H9 (cell line): ENCODE data around the gene C12orf57. TPM values are rescaled to one million over a fixed set of nuclear protein-coding genes. Genes with fewer than 3 reads are reported as not detected.

Experiments used
- DNase-seq: peaks from one replicate; pipeline ENCODE4 v3.0.0-alpha.2; 2017
- H2AFZ ChIP-seq: one replicate; pipeline ENCODE4 v1.6.1; 2013; ENCODE audit warnings: mild to moderate bottlenecking, low read length, control low read depth, moderate library complexity
- H2AK5ac ChIP-seq: 2 replicates; pipeline ENCODE4 v1.6.1; 2013; ENCODE audit warnings: low read length, control low read depth, mixed read lengths; ENCODE audit not compliant: insufficient read length
- H2BK120ac ChIP-seq: one replicate; pipeline ENCODE4 v1.6.1; 2013; ENCODE audit warnings: low read depth, mild to moderate bottlenecking, low read length, control low read depth, inconsistent platforms; ENCODE audit not compliant: poor library complexity, severe bottlenecking
- H2BK12ac ChIP-seq: 2 replicates; pipeline ENCODE4 v1.6.1; 2013; ENCODE audit warnings: low read length, control low read depth, mixed read lengths, low read depth; ENCODE audit not compliant: insufficient read length
- H2BK15ac ChIP-seq: 2 replicates; pipeline ENCODE4 v1.6.1; 2013; ENCODE audit warnings: low read depth, low read length, control low read depth
- H2BK20ac ChIP-seq: one replicate; pipeline ENCODE4 v1.6.1; 2013; ENCODE audit warnings: low read depth, mild to moderate bottlenecking, low read length, control low read depth, inconsistent platforms; ENCODE audit not compliant: poor library complexity, severe bottlenecking
- H2BK5ac ChIP-seq: 2 replicates; pipeline ENCODE4 v1.6.1; 2013; ENCODE audit warnings: low read length, control low read depth, mixed read lengths; ENCODE audit not compliant: insufficient read length
- H3K14ac ChIP-seq: 2 replicates; pipeline ENCODE4 v1.6.1; 2013; ENCODE audit warnings: low read length, control low read depth; ENCODE audit not compliant: insufficient read depth
- H3K18ac ChIP-seq: 2 replicates; pipeline ENCODE4 v1.6.1; 2013; ENCODE audit warnings: low read depth, mild to moderate bottlenecking, mixed read lengths, low read length, control low read depth; ENCODE audit not compliant: insufficient read length
- H3K23ac ChIP-seq: 2 replicates; pipeline ENCODE4 v1.6.1; 2013; ENCODE audit warnings: low read length, control low read depth, mixed read lengths, low read depth; ENCODE audit not compliant: insufficient read length
- H3K23me2 ChIP-seq: 2 replicates; pipeline ENCODE4 v1.6.1; 2013; ENCODE audit warnings: low read depth, mild to moderate bottlenecking, mixed read lengths, low read length, control low read depth; ENCODE audit not compliant: insufficient read length, poor library complexity, severe bottlenecking
- H3K27ac ChIP-seq: 2 replicates; pipeline ENCODE4 v1.5.1; 2013; ENCODE audit warnings: low read length, control low read depth, mixed read lengths, low read depth; ENCODE audit not compliant: insufficient read length
- H3K27me3 ChIP-seq: 2 replicates; pipeline ENCODE4 v1.6.1; 2013; ENCODE audit warnings: low read length, control low read depth, inconsistent platforms; ENCODE audit not compliant: insufficient read depth
- H3K4ac ChIP-seq: 2 replicates; pipeline ENCODE4 v1.6.1; 2013; ENCODE audit warnings: low read depth, mild to moderate bottlenecking, control low read depth, inconsistent platforms, low read length, moderate library complexity
- H3K4me1 ChIP-seq: 2 replicates; pipeline ENCODE4 v1.6.1; 2013; ENCODE audit warnings: low read length, control low read depth, inconsistent platforms; ENCODE audit not compliant: insufficient read depth
- H3K4me2 ChIP-seq: 2 replicates; pipeline ENCODE4 v1.6.1; 2013; ENCODE audit warnings: low read length, control low read depth, mixed read lengths; ENCODE audit not compliant: insufficient read length, insufficient read depth
- H3K56ac ChIP-seq: 2 replicates; pipeline ENCODE4 v1.6.1; 2013; ENCODE audit warnings: low read depth, mild to moderate bottlenecking, mixed read lengths, low read length, control low read depth; ENCODE audit not compliant: insufficient read length
- H3K79me1 ChIP-seq: 2 replicates; pipeline ENCODE4 v1.6.1; 2013; ENCODE audit warnings: low read depth, mild to moderate bottlenecking, moderate library complexity, low read length, control low read depth, inconsistent platforms; ENCODE audit not compliant: insufficient read depth, poor library complexity, severe bottlenecking
- H3K79me2 ChIP-seq: 2 replicates; pipeline ENCODE4 v1.6.1; 2013; ENCODE audit warnings: low read length, control low read depth, inconsistent platforms; ENCODE audit not compliant: insufficient read depth
- H3K9ac ChIP-seq: 2 replicates; pipeline ENCODE4 v1.6.1; 2013; ENCODE audit warnings: low read length, control low read depth, mixed read lengths; ENCODE audit not compliant: insufficient read length; ENCODE audit errors: extremely low read depth
- H3K9me3 ChIP-seq: one replicate; pipeline ENCODE4 v1.6.1; 2013; ENCODE audit warnings: low read depth, low read length, inconsistent platforms; ENCODE audit not compliant: control insufficient read depth
- H3T11ph ChIP-seq: one replicate; pipeline ENCODE4 v1.6.1; 2013; ENCODE audit warnings: mild to moderate bottlenecking, low read length, control low read depth, inconsistent platforms
- H4K20me1 ChIP-seq: one replicate; pipeline ENCODE4 v1.6.1; 2013; ENCODE audit not compliant: control insufficient read depth, insufficient read length, insufficient read depth
- H4K5ac ChIP-seq: 2 replicates; pipeline ENCODE4 v1.6.1; 2013; ENCODE audit warnings: low read depth, mild to moderate bottlenecking, mixed read lengths, low read length, control low read depth; ENCODE audit not compliant: insufficient read length
- H4K8ac ChIP-seq: replicated peaks from 2 replicates; pipeline ENCODE4 v1.6.1; 2013; ENCODE audit warnings: low read length, control low read depth, mixed read lengths, low read depth; ENCODE audit not compliant: insufficient read length
- H4K91ac ChIP-seq: 2 replicates; pipeline ENCODE4 v1.6.1; 2013; ENCODE audit warnings: low read depth, mild to moderate bottlenecking, moderate library complexity, mixed read lengths, low read length, control low read depth; ENCODE audit not compliant: insufficient read length
- H3K27ac Mint-ChIP-seq, 3 experiments: 2 replicates in 2 of 3; 3 replicates in 1 of 3; pipeline ENCODE4 v1.8.0; 2020 to 2021; ENCODE audit warnings: mixed read lengths in 3 of 3, mild to moderate bottlenecking in 1 of 3, moderate library complexity in 1 of 3
- H3K27me3 Mint-ChIP-seq: 2 replicates; pipeline ENCODE4 v1.8.0; 2021; ENCODE audit warnings: low read depth, mild to moderate bottlenecking, moderate library complexity, mixed read lengths
- H3K36me3 Mint-ChIP-seq, 3 experiments: 2 replicates in 2 of 3; 3 replicates in 1 of 3; pipeline ENCODE4 v1.8.0; 2020 to 2021; ENCODE audit warnings: low read depth in 3 of 3, mixed read lengths in 3 of 3; ENCODE audit not compliant: insufficient read depth in 1 of 3
- H3K4me1 Mint-ChIP-seq, 2 experiments: 2 replicates each; pipeline ENCODE4 v1.8.0; 2020; ENCODE audit warnings: mixed read lengths in 2 of 2
- H3K4me3 Mint-ChIP-seq, 2 experiments: 2 replicates in 1 of 2; 3 replicates in 1 of 2; pipeline ENCODE4 v1.8.0; 2020 to 2021; ENCODE audit warnings: mild to moderate bottlenecking in 2 of 2, mixed read lengths in 2 of 2, moderate library complexity in 1 of 2
- H3K9me3 Mint-ChIP-seq, 2 experiments: 2 replicates in 1 of 2; 3 replicates in 1 of 2; pipeline ENCODE4 v1.8.0; 2020; ENCODE audit warnings: mild to moderate bottlenecking in 2 of 2, mixed read lengths in 2 of 2, moderate library complexity in 1 of 2
- CTCF ChIP-seq: fragments of 200-600 bp; sonication (generic); conservative IDR thresholded peaks from 3 replicates; pipeline ENCODE4 v1.8.0; 2021; ENCODE audit warnings: antibody characterized with exemption, mild to moderate bottlenecking
- WGBS: extraction: QIAGEN DNeasy Blood & Tissue Kit; methylation state at CpG from one replicate; pipeline ENCODE4 v1.1.7; 2013; ENCODE audit warnings: missing lambda C conversion rate, low lambda C conversion rate, mixed read lengths; ENCODE audit not compliant: insufficient read length; ENCODE audit errors: extremely low coverage; 5-methylcytosine and 5-hydroxymethylcytosine counted together
- total RNA-seq: library from RNA; stranded (reverse); gene quantifications from 2 replicates; pipeline ENCODE4 v1.2.1, GENCODE V29; 2021

C12orf57 gene
- total RNA-seq, 1 experiment from 2014 or later = 195 TPM

DNA sequence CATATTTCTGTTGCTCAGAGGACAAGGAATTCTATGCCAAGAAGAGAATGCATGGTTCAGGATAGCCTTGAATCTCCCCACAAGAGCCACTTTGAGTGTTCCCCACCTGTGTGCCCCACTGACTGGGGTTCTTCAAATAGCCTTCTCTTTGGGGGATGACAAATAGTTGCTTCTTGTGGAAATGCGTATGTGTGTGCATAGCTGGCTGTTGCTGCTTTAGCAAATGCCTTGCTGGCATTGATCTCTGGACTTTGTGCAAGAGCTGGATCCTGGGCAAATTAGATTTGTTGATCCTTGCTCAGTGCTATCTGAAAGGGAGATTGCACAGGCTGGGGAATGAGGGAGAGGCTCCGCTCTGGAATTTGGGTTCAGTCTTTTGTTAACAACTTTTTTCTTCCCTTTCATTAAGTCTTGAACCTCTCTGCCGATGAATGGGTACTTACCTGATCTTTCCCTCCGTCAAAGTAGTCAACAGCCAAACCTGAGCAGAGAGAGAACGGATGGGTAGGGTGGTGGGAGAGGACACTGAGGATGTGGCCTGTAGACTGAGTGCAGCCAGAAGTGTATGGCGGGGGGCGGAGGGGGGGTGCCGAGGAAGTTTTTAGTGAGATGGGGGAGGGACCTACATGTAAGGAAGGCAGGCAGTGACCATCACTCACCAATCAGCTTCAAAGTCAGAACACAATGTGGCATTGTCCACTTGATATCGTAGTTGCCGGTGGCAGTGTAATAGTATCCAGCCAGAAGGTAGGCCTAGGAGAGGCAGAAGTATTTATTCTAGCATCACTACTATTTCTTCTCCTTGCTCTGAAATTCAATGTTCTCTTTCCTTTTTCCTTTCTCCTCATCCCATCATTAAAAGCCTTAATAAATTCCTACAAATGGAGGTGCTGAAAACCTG lies 37.6 kb downstream of the C12orf57 start:
- Histone ChIP-seq H4K20me1 (no peaks in the 10 kb centered on the region), H3T11ph (no peak overlapping the region), H3K9ac (no peak overlapping the region), H3K27me3 (no peaks in the 10 kb centered on the region), H2BK12ac (no peak overlapping the region), H3K4ac (no peak overlapping the region), H4K91ac (no peak overlapping the region), H2AK5ac (no peak overlapping the region), H2BK20ac (no peak overlapping the region), H4K8ac (no peak overlapping the region), H3K4me1 (no peaks in the 10 kb centered on the region; the same call in 1 of the 2 replicates), H2BK120ac (no peak overlapping the region), H3K18ac (no peak overlapping the region), H3K14ac (no peak overlapping the region), H3K27ac (no peak overlapping the region), H3K9me3 (no peaks in the 10 kb centered on the region), H3K23me2 (no peaks in the 10 kb centered on the region), H3K4me2 (no peak overlapping the region), H2BK5ac (no peak overlapping the region), H2BK15ac (no peak overlapping the region), H3K56ac (no peak overlapping the region), H2AFZ (no peak overlapping the region), H3K79me2 (no peaks in the 10 kb centered on the region), H3K79me1 (no peaks in the 10 kb centered on the region), H3K23ac (no peak overlapping the region), H4K5ac (no peak overlapping the region)
- DNase-seq = no peak
- no CpG with 5 or more reads among the region's 10 CpGs for WGBS
- H3K4me3 Mint-ChIP-seq = no peak overlapping the region
- H3K27me3 Mint-ChIP-seq = no peaks in the 10 kb centered on the region; the same call in 1 of the 2 replicates
- H3K36me3 Mint-ChIP-seq = peaks cover 11 to 61% (median 56%) of the 10 kb centered on the region in 3 experiments; a peak in 6 of 7 replicates
- peak overlapping the region in 2 of 3 experiments; percentile 4 to 18; a peak in 2 of 7 replicates for H3K27ac Mint-ChIP-seq
- no peak for TF ChIP-seq CTCF
- H3K4me1 Mint-ChIP-seq = peaks cover 3 to 10% of the 10 kb centered on the region in 2 experiments
- H3K9me3 Mint-ChIP-seq = no peaks in the 10 kb centered on the region
